BE2C (cell line): Measurements from ENCODE around the gene DIO1.
"Not testable (repeated sequence)": the region's sequence is repeated elsewhere in the genome, so short reads cannot be mapped to it uniquely, and the experiment has no call there.

Experiments used
- DNase-seq: peaks from one replicate; pipeline ENCODE4 v3.0.0-alpha.2; 2020
- H3K27me3 ChIP-seq: fragments of 250-450 bp; sonication (Bioruptor Pico); 2 replicates; pipeline ENCODE4 v1.5.1; 2020; ENCODE audit warnings: mild to moderate bottlenecking
- H3K36me3 ChIP-seq: fragments of 250-450 bp; sonication (Bioruptor Pico); 2 replicates; pipeline ENCODE4 v1.5.1; 2020; ENCODE audit warnings: mild to moderate bottlenecking
- H3K4me1 ChIP-seq: fragments of 250-450 bp; sonication (Bioruptor Pico); 2 replicates; pipeline ENCODE4 v1.5.1; 2020
- H3K4me3 ChIP-seq: 2 replicates; pipeline ENCODE4 v1.5.1; 2011; ENCODE audit warnings: low read depth, low read length
- H3K9me3 ChIP-seq: fragments of 250-450 bp; sonication (Bioruptor Pico); 2 replicates; pipeline ENCODE4 v1.5.1; 2020
- CTCF ChIP-seq: IDR thresholded peaks from 2 replicates; pipeline ENCODE4 v1.5.1; 2012; ENCODE audit warnings: mild to moderate bottlenecking, low read depth, low read length

Gene DIO1

GRCh38 chr1:53868565-53868964 is 25.4 kb upstream of the DIO1 start:
- Histone ChIP-seq H3K4me3 (no peak overlapping the region), H3K36me3 (no peaks in the 10 kb centered on the region), H3K9me3 (no peaks in the 10 kb centered on the region), H3K27me3 (no peaks in the 10 kb centered on the region), H3K4me1 (no peaks in the 10 kb centered on the region)
- TF ChIP-seq CTCF, result no peak
- no peak for DNase-seq

DNA sequence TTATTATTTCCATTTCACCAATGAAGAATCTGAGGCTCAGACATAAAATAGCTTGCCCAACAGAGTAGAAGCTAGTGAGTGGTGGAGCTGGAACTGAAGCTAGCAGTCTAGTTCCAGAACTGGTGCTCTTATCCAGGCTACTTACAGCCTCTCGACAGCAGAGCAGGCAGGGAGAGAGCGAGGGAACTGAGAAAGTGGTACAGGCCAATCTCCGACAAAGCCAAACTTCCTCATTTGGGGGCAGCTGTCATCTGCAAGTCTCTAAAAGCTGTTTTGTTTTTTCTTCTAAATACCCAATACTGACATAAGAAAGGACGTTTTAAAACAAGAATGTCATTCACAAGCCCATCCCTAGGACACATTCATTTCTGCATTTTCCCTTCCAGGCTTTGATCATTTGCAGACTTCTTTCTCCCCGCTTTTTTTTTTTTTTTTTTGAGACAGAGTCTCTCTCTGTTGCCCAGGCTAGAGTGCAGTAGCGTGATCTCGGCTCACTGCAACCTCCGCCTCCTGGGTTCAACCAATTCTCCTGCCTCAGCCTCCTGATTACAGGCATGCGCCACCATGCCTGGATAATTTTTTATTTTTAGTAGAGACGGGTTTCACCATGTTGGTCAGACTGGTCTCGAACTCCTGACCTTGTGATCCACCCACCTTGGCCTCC is 24.4 kb upstream of the DIO1 start:
- Histone ChIP-seq H3K27me3 (no peaks in the 10 kb centered on the region), H3K4me1 (no peaks in the 10 kb centered on the region), H3K9me3 (no peaks in the 10 kb centered on the region), H3K36me3 (no peaks in the 10 kb centered on the region), H3K4me3 (no peak overlapping the region)
- DNase-seq, result no peak
- no peak for TF ChIP-seq CTCF

GRCh38 chr1:53871221-53871620 is 22.8 kb upstream of the DIO1 start:
- Histone ChIP-seq H3K36me3 (no peaks in the 10 kb centered on the region), H3K9me3 (no peaks in the 10 kb centered on the region), H3K4me3 (no peak overlapping the region), H3K27me3 (no peaks in the 10 kb centered on the region), H3K4me1 (no peaks in the 10 kb centered on the region)
- TF ChIP-seq CTCF, result no peak
- DNase-seq, result no peak

DNA sequence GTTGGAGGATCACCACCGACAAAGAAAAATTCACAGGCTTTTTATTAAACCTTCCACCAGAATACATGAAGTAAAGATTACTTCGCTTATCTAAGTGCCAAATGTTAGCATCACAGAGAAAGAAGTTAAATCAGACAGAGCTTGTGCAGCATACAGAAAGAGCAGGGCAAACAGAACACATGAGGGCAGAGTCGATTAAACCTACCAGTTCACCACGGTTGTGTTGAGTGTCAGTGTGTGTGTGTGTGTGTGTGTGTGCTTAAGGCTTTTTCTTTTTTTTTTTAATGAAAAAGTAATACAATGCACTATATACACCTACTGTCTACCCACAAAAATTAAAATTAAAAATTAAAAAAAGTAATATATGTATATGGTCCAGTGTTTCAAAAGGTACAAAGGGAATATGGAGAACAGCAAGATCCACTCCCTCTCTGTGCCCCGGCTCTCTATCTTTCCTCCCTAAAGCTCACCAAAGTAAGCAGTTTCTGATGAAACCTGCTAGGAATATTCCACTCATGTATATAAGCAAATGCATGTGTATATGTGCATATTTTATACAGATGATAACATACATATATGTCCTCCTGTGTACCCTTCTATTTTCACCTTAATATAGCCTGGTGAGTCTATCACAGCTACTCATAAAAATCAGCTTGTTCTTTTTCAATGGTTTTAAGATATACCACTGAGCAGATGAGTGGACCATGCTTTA is 22.1 kb upstream of the DIO1 start:
- DNase-seq, result no peak
- Histone ChIP-seq H3K4me3 (no peak overlapping the region), H3K36me3 (no peaks in the 10 kb centered on the region)

GRCh38 chr1:53875150-53875549 is 18.8 kb upstream of the DIO1 start:
- not testable (repeated sequence) for H3K27me3 ChIP-seq, H3K36me3 ChIP-seq, H3K4me3 ChIP-seq, DNase-seq, H3K9me3 ChIP-seq, H3K4me1 ChIP-seq

More for the DNA sequence above, 22.1 kb upstream of the DIO1 start:
- no peaks in the 10 kb centered on the region for H3K4me1 ChIP-seq
- no peaks in the 10 kb centered on the region for H3K27me3 ChIP-seq
- no peak for TF ChIP-seq CTCF
- H3K9me3 ChIP-seq, result no peaks in the 10 kb centered on the region

- H3K4me1 ChIP-seq, result no peaks in the 10 kb centered on the region
- DNase-seq, result no peak
- H3K9me3 ChIP-seq, result no peaks in the 10 kb centered on the region
- no peaks in the 10 kb centered on the region for H3K27me3 ChIP-seq
- no peaks in the 10 kb centered on the region for H3K36me3 ChIP-seq
- TF ChIP-seq CTCF, result peak; percentile 51
- H3K4me3 ChIP-seq, result no peak overlapping the region
Observed at GRCh38 chr1:53878492-53879105, 15.4 kb upstream of the DIO1 start.

DNA sequence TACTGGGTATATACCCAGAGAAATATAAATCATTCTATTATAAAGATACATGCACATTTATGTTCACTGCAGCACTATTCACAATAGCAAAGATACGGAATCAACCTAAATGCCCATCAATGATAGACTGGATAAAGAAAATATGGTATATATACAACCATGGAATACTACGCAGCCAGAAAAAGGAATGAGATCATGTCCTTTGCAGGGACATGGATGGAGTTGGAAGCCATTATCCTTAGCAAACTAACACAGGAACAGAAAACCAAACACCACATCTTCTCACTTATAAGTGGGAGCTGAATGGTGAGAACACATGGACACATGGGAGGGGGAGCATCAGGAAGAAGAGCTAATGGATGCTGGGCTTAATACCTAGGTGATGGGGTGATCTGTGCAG is 12.1 kb upstream of the DIO1 start:
- not testable (repeated sequence) for H3K4me1 ChIP-seq, DNase-seq, H3K27me3 ChIP-seq, H3K4me3 ChIP-seq, H3K36me3 ChIP-seq, H3K9me3 ChIP-seq

DNA sequence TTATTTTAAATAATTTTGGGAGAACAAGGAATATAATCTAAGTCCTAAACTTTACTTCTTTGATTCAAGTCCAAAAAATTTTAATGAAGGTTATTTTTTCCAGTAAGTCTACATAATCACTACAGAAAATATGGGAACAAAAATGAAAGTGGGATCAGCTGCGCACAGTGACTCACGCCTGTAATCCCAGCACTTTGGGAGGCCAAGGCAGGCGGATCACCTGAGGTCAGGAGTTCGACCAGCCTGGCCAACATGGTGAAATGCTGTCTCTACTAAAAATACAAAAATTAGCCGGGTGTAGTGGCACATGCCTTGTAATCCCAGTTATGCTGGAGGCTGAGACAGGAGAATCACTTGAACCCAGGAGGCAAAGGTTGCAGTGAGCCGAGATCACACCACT is 10.4 kb upstream of the DIO1 start:
- not testable (repeated sequence) for H3K4me1 ChIP-seq, H3K27me3 ChIP-seq, H3K9me3 ChIP-seq, DNase-seq, H3K4me3 ChIP-seq, H3K36me3 ChIP-seq
